Activated CD4-positive, alpha-beta T cell treated with anti-CD3 and anti-CD28 coated beads, Interleukin-2, amount 50 U/mL, for 4 hours (primary cell): ENCODE results near the gene SCUBE3.

Experiments used
- DNase-seq, 2 experiments: peaks; one replicate each; pipeline ENCODE4 v3.0.0-alpha.2; 2020

SCUBE3 gene

DNA sequence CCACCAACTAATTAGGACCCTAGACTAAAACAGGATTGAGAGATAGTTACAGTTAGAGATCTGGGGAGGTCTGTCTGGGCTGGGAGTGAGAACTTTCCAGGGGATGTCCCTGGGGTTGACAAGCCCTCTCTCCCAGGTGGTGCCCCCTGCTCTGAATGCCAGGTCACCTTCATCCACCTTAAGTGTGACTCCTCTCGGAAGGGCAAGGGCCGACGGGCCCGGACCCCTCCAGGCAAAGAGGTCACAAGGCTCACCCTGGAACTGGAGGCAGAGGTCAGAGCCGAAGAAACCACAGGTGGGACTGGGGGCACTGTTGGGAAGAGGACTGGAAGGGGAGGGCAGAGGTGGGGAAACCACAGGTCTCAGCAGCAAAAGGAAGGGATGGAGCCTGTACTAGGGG is 28.7 kb downstream of the SCUBE3 start:
- DNase-seq: no peak

DNA sequence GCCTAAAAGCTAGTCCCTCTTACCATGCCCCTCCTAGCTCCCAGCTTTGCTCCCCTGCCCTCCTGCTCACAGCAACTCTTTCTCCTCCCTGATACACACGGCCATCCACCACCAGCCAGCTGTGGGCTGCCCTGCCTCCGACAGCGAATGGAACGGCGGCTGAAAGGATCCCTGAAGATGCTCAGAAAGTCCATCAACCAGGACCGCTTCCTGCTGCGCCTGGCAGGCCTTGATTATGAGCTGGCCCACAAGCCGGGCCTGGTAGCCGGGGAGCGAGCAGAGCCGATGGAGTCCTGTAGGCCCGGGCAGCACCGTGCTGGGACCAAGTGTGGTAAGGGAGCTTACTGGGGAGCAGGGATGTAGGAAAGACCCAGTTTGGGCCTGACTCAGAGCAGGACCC is 29.1 kb downstream of the SCUBE3 start:
- DNase-seq: no peak

DNA sequence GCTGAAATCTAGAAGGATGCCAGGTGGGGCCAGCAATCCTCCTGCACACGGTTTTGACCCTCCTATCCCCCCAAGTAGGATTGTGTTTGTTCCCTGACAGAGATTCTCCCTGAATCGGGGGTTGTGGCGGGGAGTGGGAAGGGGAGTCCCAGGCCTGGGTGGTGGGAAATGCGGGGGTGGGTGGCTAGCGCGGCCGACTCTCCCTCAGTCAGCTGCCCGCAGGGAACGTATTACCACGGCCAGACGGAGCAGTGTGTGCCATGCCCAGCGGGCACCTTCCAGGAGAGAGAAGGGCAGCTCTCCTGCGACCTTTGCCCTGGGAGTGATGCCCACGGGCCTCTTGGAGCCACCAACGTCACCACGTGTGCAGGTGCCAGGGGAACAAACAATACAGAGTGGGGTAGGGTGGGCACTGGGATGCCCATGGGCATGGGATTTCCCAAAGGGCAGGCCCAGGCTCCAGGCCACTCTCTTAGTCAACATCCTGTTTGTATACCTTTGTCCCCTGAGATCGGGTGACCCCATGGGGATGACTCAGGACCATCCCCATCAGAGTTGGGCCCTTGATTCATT is 29.7 kb downstream of the SCUBE3 start:
- no peak for DNase-seq

DNA sequence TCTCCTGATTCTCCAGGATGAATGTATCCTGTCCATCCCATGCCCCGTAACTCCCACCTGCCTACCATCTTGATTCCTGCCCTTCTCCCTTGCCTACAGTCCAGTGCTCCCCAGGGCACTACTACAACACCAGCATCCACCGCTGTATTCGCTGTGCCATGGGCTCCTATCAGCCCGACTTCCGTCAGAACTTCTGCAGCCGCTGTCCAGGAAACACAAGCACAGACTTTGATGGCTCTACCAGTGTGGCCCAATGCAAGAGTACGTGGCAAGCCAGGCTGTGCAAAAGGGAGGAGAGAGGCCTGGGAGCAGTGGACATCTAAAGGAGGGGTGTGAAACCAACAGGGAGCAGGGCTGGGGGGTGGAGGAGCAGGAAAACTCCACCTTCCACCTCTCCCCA is 30.8 kb downstream of the SCUBE3 start:
- DNase-seq: no peak

DNA sequence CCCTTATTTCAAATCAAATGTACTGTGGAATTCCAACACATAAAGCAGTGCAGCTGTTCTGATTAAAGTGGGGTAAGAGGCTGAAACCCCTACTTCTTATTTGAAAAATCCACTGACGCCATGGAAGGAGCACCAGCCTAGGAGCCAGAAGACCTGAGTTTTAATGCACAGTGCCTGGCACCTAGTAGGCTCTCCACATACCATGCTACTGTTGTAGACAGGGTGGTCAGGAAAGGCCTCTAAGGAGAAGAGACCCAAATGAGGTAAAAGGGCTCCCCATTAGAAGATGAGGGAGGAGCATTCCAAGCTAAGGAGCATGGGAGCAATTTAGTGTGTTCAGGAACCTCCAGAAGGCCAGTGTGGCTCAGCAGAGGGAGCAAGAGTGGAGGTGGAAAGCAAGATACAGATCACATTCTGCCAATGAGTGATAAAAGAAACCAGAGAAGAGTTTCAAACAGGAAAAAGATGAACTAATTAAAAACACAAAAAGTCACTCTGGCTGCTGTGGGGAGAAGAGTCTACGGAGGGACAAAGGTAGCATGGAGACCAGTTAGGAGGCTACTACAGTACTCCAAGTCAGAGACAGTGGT is 34.0 kb downstream of the SCUBE3 start:
- no peak for DNase-seq

DNA sequence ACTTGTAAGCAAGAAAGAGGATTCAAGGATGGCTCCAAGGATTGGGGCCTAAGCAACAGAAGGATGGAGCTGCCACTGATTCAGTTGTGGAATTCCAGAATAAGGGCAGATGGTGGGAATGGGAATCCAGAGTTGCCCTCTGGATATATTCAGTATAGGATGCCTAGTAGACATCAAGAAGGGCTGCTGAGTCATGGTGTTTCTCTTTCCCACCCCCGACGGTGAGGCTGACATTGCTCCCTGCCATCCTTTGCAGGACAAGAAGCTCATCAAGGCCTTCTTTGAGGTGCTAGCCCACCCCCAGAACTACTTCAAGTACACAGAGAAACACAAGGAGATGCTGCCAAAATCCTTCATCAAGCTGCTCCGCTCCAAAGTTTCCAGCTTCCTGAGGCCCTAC is 34.5 kb downstream of the SCUBE3 start:
- no peak for DNase-seq

DNA sequence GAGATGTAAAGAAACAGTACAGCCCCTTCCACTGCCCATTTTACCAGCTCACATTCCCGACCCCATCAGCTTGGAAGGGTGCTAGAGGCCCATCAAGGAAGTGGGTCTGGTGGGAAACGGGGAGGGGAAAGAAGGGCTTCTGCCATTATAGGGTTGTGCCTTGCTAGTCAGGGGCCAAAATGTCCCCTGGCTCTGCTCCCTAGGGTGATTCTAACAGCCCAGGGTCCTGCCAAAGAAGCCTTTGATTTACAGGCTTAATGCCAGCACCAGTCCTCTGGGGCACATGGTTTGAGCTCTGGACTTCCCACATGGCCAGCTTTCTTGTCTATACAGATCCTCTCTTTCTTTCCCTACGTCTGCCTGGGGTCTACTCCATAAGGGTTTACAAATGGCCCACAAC is 35.2 kb downstream of the SCUBE3 start:
- DNase-seq: no peak

DNA sequence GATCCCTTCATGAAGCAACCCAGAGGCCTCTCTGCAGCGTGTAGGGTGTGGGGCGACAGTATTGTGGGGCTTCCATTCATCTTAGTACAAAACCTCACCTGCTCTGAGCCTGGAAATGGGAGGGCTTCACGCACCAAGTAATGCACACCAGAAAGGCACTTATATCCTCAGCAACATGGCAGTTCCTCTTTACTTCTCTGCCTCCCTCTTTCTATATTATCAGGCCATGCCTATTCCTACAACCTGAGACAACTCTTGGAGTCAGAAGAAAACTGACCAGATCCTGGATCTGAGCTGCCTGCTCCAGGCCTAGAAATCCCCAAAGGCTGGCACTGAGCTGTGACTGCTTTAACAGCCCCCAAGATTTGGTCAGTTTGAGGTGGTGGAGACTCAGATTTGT is 38.2 kb downstream of the SCUBE3 start:
- DNase-seq: no peak

DNA sequence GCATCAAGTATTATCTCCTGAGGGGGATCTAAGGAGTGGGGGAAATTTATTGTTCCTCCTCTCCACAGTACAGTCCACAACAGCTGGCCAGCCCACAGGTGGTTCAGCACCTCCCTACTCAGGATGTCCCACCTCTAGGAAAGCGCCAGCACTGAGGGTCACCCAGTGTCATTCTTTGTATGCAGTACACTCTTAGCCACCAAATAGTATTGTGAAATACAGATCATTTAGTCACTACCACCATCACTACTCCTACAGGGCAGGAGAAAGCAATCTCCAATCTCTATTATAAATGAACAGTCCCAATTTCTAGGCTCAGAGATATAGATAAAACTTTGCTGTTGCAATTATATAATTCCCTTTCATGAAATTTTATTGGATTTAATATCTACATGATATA is 39.5 kb downstream of the SCUBE3 start:
- DNase-seq: no peak

DNA sequence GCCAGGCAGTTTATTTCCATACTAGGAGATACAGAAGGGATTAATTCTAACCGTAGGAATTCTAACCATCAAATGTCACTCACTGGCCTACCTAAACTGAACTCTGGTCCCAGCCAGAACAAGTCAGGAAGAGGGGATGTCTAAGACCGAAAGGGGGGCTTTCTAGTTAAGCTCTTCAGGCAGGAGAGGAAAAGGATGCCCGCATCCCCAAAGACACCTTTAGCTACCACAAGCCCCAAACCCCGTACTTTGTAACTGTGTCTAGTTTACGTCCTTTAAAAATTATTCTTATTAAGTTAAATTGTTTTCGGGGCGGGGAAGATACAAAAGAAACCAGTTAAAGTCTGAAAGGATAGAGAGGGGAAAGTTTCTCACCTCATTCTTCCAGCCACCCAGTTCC is 44.6 kb downstream of the SCUBE3 start:
- no peak for DNase-seq

DNA sequence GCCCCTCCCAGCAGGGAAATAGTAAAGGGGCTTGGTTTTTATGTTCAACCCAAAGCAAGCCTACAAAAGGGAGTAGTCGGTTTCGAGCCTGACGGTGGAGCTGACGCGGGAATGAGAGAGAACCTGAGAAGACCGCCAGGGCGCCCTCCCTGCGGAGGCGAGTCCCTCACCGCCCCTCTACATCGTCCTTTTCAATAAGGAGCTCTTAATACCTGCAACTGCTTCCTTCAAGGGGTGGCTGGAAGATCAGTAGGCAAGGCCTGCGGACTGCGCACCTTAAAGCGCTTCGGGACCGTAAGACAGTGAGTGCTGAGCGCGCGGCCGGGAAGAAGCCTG is 45.1 kb downstream of the SCUBE3 start:
- DNase-seq: peak; percentile 33 to 38

DNA sequence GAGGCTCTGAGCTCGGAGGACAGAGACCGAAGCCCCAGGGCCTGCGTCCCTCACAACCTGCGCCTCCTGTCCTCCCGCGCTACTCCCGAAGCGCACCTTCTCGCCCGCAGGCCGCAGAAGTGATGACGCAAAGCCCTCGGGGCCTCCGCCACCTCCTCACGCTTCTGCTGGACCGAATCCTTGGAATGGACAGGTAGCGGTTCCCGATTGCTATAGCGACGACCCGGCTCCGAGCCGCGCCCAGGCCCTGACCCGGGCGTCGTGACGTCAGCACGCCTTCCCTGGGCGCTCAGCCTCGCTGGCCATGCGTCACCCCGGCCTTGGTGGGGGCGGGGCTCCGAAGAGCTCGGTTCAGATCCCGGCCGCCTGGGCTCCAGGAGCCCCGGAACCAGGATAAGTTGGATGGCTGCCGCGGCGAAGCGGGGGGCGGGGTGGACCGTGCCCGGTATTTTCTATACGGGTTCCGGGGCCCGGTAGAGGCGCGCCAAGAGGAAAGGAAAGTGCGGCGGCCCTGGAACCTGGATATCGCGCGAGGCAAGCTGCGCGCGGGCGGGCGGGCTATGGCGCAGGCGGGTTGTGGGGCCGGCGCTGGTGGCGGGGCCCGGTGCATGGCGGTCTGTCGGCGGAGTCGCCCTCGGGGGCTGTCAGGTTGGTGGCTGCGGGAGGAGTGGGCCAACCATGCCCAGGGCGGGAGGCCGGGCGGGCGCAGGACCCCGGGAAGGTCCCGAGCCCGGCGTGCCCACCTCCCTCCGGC is 45.6 kb downstream of the SCUBE3 start, which contains the start of gene ZNF76:
Gene ZNF76 (plus strand): TSS at position 542 of the 754 bp plus-strand sequence. CDS start 21,417 bp downstream, outside the sequence.
- DNase-seq: peak; percentile 85 to 89

DNA sequence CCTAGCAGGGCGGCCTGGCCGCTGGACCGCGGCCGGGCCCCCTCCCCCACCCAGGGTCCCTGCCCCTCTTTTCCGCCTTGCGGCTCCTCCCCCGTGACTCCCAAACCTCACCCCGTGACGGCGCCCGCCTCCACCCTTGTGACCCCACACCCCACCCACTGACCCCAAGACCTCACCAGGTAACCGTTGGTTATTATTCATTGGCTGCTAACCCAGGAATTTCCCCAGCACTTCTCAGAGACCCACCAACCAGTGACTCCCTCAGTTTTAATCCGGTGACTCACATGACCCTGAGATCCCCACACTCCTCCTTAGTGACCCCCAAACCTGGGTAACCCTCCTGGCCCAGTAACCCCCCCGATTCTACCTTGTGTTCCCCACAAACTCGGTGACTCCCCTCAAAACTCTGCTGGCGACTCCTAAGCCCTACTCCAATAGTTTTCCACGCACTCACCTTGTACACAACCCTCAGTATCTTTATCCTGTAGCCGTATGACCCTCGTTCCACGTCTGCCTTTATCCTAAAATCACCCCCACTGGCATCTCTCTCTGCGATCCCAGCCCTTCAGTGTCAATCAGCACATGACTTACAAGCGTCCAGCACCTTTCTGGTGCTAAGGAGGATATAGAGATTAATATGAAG is 46.3 kb downstream of the SCUBE3 start:
- DNase-seq: peak; percentile 76 to 81

DNA sequence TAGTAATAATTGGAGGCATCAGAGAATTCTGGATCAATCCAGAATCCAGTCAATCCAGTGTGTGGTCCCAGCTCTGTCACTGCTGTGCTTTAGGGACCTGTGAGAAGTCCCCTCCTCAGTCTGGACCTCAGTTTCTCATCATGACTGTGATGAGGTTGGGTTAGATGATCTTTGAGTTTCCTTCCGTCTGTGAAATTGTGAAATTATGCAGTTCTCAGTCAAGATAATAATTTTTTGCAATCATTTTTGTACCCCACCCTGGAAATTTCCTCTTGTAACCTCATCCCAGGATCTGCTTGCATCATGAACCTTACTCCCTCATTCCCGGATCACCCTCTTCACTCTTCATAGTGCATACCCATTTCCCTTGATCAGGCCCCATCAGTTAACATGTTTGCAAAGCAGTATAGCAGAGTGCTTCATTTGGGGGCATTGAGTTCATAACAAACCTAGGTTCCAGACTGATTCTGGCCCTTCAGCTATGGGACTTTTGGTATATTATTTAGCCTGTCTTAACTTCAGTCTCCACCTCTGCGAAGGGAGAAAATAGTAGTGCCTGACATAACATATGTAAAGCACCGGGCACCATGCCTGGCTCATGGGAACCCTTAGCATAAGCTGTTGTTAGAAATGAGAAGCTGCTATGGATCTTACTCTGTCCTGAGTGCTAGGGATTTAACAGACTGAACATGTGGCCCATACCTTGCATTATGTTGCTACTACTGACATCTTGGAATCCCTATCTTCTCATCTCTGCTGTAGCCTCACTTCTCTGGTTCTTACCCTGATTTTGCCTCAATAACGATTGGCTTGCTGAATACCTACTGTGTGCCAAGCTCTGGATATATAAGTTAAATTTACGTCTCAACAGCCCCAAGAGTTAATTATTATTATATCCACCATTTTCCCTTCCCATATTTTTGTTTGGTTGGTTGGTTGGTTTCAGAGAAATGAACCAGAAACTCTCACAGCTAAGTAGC is 47.1 kb downstream of the SCUBE3 start:
- DNase-seq: no peak

DNA sequence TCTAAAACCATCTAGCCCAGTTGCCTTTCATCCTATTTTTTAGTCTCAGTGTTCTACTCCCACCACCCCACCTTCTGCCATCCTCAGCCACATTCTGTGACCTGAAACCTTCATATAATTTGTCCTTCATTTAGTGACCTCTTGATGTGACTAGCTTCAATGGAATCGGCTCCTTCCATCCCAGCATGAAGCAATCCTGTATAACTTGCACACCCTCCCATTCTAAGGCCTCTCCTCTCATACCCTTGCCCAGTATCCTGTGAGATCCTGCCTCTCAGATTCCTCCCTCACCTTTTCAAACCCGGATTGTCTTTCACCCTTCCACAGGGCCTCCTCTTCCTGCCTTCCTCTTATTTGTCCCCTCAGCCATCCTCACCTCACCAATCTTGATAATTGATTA is 48.8 kb downstream of the SCUBE3 start:
- no peak for DNase-seq

DNA sequence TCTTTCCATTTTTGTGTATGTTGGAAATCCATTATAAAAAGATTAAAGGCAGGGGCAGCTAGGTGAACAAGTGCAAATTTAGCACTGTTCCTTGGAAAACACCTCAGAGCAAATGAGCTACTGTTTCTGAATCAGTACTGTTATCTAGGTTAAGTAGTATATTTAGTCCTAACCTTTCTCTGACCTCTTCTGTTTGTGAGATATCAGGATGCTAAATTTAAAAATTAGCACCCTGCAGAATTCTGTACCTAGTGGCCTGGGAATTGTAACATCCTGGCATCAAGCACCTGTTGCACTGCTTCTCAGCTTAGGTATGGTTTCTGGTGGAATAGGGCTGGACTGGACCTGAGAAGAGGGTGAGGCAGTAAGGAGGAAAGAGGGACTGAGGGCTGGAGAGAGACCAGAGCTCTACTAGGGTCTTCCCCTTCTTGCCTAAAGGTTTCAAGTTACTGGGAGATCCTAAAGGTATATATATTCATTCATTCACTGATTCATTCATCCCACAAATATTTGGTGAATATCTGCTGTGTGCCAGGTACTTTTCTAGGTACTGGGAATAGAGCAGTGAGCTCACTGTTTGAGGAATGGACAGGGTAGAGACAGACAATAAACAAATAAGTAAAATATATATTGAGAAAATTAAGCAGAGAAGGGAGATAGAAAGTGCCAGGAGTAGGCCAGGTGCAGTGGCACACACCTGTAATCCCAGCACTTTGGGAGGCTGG is 51.0 kb downstream of the SCUBE3 start:
- no peak for DNase-seq

DNA sequence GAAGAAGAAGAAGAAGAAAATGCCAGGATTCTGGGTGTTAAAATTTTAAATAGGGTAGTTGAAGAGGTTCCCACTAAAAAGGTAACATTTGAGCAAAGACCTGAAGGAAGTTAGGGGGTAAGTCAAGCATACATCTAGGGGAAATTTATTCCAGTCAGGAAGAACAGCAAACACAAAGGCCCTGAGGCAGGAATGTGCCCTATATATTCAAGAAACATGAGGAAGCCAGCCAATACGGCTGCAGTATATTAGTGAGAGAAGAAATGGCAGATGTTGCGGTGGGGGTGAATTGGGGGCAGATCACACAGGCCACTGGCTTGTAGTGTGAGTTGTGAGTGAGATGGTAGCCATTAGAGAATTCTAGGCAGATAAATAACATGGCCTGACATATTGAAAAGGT is 51.8 kb downstream of the SCUBE3 start:
- no peak for DNase-seq

DNA sequence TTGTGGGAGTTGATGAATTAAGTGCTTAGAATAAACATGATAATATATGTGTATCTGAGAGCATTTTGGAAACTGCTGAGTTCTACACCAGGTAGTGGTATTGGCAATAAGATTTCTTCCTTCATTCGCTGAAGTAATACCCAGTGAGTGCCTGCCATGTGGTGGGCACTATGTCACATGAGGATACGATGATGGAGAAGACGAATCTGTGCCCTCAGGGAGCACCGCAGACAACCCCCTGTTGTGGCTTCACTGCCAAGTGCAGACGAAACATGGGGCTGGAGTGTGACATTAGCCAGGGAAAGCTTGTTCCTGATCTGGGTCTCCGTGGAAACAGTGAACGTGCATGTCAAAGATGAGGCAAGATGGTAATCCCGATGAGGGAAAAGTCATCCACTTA is 53.7 kb downstream of the SCUBE3 start:
- no peak for DNase-seq

DNA sequence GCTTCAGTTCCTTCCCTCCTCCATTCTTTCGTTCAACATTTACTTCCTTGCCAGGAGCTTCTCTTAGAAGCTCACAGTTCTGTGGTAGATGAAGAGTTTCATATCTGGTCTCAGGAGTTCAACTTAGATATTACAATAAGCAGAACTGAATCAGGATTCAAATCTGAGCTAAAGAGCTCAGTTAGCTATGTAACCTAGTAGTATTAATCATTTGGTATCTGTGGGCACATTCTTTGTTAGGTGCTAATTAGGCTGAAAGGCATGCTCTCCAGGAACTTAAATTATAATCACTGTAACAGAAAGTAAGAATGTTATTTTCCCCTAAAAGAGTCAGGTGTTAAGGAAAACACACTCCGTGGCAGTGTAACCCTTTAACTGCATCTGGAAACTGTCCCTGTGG is 54.1 kb downstream of the SCUBE3 start:
- no peak for DNase-seq

DNA sequence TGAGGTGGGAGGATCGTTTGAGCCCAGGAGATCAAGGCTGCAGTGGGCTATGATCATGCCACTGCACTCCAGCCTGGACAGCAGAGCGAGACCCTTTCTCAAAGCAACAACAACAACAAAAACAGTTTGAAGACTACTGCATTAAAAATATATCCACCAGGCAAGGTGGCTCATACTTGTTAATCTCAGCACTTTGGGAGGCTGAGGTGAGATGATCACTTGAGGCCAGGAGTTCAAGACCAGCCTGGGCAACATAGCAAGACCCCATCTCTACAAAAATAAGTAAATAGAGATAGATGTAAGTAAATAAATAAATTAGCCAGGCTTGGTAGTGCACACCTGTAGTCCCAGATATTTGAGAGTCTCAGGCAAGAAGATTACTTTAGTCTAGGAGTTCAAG is 58.2 kb downstream of the SCUBE3 start:
- DNase-seq: no peak

DNA sequence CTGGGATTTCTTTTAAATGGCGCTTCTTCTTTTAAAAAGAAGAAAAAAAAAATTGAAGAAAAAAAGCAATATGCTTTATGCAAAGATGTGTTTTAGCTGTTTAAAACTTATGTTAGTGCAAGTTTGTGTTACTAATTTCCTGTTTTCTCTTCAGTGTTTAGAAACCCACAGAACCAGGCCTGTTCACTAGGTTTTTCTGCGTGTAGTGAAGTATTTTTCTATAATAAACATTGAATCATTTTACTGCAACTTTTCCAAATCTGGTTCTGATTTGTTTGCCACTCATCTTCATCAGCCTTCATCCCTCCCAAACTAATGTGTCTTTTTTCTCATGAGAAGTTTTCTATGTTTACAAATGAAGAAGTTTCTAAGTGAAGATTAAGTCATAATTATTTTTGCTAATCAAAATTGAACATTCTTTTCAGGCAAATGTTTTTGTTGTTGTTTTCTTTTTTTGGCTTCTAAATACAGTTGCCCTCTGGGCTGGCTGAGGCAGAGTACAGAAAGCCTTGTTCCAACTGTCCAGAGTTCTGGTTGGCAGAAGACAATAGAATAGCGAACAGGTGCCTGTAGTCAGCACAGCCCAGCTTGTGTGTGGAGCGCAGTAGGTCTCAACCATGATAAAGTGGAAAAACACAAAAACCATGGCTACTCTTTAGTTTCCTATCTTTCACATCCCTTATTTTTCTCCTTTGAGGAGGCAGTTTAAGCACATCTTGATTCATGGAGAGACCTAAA is 60.2 kb downstream of the SCUBE3 start:
- no peak for DNase-seq
